ENCODE measurements around the gene SPNS2.
A peak's percentile ranks its signal among the peaks of the same experiment; 100 is the strongest.
"Not testable (repeated sequence)": the region's sequence is repeated elsewhere in the genome, so short reads cannot be mapped to it uniquely, and the experiment has no call there.

SPNS2 gene

GRCh38 chr17:4576729-4577322 lies 78.1 kb downstream of the SPNS2 start:
- no peak for DNase-seq

- DNase-seq = no peak
Measured at GRCh38 chr17:4577386-4577993, 78.8 kb downstream of the SPNS2 start.

DNA sequence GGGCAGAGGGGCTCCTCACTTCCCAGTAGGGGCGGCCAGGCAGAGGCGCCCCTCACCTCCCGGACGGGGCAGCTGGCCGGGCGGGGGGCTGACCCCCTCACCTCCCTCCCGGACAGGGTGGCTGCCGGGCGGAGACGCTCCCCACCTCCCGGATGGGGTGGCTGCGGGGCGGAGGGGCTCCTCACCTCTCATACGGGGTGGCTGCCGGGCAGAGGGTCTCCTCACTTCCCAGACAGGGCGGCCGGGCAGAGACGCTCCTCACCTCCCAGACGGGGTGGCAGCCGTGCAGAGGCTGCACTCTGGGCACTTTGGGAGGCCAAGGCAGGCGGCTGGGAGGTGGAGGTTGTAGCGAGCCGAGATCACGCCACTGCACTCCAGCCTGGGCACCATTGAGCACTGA lies 79.7 kb downstream of the SPNS2 start:
- not testable (repeated sequence) for DNase-seq

GRCh38 chr17:4579678-4580077 lies 81.0 kb downstream of the SPNS2 start:
- no peak for DNase-seq

DNA sequence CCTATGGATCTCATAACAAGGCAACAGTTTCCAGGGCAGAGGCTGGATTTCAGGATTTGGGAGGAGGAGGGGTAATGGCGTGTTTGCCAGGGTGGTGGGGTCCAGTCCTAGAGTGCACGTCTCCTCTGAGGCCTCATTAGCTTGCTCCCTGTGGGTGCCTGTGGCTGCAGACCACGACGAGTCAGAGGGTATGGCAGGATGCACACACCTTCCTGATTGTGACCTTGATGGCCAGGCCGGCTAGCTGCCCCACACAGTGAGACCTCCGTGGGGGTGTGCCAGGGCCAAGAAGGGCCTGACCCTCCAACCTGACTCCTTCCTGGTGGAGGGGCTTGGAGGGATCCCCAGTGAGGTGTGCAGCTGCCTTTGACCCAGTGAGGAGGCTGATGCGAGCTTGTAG lies 81.6 kb downstream of the SPNS2 start:
- no peak for DNase-seq

GRCh38 chr17:4582101-4582501 lies 83.4 kb downstream of the SPNS2 start:
- DNase-seq = no peak

- DNase-seq = no peak
Measured at GRCh38 chr17:4582691-4583090, 84.0 kb downstream of the SPNS2 start.

GRCh38 chr17:4583206-4583605 lies 84.5 kb downstream of the SPNS2 start:
- no peak for DNase-seq

DNA sequence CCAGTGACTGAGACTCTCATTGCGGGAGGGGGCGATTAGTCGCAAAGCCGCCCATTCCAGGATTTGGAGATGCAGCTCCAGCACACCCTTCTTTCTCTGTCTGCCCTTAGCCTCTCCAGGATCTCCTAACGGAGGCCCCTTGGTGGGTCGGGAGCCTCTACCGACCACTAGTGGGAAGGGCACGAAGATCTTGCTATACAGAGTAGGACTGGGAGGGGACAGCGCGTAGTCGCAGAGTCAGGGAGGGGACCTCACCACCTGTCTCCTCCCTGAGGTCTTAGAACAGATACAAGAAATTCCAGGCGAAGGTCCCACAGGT lies 85.1 kb downstream of the SPNS2 start:
- DNase-seq = peak; percentile 45 to 74

- DNase-seq = peak; percentile 9 to 59
Measured at GRCh38 chr17:4584101-4584916, 85.6 kb downstream of the SPNS2 start, which contains the start of gene SMTNL2. Gene SMTNL2, plus strand, starts transcription at chr17:4584529. Its CDS starts 77 bp downstream, at chr17:4584606.

GRCh38 chr17:4584917-4585637 lies 86.4 kb downstream of the SPNS2 start:
- no peak for DNase-seq

DNA sequence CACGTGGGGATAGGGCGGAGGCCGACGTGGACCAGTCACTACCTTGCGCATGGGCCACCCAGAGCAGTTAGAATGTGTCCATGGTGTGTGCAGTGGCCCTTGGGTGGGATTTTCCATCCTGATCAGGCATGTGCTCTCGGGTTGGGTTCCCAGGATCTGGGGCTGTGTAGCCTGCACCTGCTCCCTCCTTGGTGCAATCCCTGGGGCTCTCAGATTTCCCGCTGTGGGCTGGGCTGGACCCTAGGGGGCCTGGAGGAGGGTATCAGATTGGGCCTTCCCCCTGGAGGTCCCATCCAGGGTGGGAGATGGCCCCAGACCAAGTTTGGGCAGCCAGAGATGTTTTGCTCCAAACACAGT lies 86.9 kb downstream of the SPNS2 start:
- DNase-seq = peak in 1 of 2 experiments; percentile 6

- no peak for DNase-seq
Measured at GRCh38 chr17:4586043-4586442, 87.4 kb downstream of the SPNS2 start.

DNA sequence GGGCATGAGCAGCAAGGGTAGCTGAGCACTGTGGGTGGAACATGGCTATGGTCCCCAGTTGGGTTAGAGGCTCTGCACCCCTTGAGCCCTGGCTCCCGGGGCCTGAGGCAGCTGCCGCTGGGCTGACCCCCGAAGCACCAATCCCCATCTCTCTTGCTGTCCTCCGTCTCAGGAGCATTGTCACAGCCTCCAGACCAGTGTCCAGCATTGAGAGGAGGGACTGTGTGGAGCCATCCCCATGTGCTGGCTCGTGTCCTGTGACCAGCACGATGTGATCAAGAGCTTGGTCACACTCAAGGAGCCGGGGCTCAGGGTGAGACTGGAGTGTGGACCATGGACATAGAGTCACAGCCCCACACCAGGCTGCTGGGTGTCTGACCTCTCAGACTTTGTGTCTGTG lies 88.5 kb downstream of the SPNS2 start:
- DNase-seq = no peak

DNA sequence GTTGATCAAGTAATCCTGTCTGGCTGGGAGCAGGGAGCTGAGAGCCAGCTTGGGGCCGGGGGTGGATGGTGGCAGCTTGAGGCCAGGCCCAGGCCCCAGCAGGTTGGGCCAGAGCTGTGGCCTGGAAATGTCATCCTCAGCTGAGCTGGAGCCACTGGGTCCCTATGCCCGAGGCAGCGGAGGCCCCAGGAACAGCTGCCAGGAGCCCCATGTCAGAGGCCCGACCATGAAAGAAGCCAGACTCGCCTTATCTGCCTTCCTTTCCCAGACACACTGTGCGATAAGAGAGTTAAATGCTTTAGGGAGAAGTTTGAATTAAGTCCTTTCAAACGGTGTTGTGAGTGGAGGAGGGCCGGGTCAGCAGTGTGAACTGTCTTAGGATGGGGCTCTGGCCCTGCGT lies 89.1 kb downstream of the SPNS2 start:
- DNase-seq = no peak

- DNase-seq = no peak
Measured at GRCh38 chr17:4588391-4588790, 89.7 kb downstream of the SPNS2 start.

Measured in NCI-H524 (cell line).